DOHH2 (cell line): ENCODE data around the gene GDF10.

Experiments
- H3F3A ChIP-seq: fragments of 200-600 bp; sonication (generic), shearing (Covaris generic); 2 replicates; pipeline ENCODE4 v1.6.0; 2016; ENCODE audit warnings: antibody characterized with exemption, mild to moderate bottlenecking; ENCODE audit not compliant: control insufficient read depth, insufficient read depth
- H3K27ac ChIP-seq: fragments of 200-600 bp; sonication (generic); 2 replicates; pipeline ENCODE4 v1.5.1; 2014; ENCODE audit warnings: low read depth, mild to moderate bottlenecking, low read length, moderate library complexity
- H3K27me3 ChIP-seq: fragments of 200-600 bp; sonication (generic); 2 replicates; pipeline ENCODE4 v1.6.1; 2014; ENCODE audit warnings: mild to moderate bottlenecking, low read length, mixed read lengths; ENCODE audit not compliant: control insufficient read depth
- H3K36me3 ChIP-seq: fragments of 200-600 bp; sonication (generic); 2 replicates; pipeline ENCODE4 v1.6.1; 2014; ENCODE audit warnings: mild to moderate bottlenecking, low read length, moderate library complexity, mixed read lengths; ENCODE audit not compliant: control insufficient read depth
- H3K4me1 ChIP-seq: fragments of 200-600 bp; sonication (generic); 2 replicates; pipeline ENCODE4 v1.6.1; 2014; ENCODE audit warnings: mild to moderate bottlenecking, low read length, mixed read lengths; ENCODE audit not compliant: control insufficient read depth
- H3K4me2 ChIP-seq: fragments of 200-600 bp; sonication (generic); 2 replicates; pipeline ENCODE4 v1.6.0; 2014; ENCODE audit warnings: mild to moderate bottlenecking, low read length, moderate library complexity
- H3K4me3 ChIP-seq: fragments of 200-600 bp; sonication (generic); 2 replicates; pipeline ENCODE4 v1.5.1; 2014; ENCODE audit warnings: mild to moderate bottlenecking, low read length, mixed read lengths
- H3K79me2 ChIP-seq: fragments of 200-600 bp; sonication (generic); 2 replicates; pipeline ENCODE4 v1.6.1; 2014; ENCODE audit warnings: mild to moderate bottlenecking, low read length, mixed read lengths; ENCODE audit not compliant: control insufficient read depth
- H3K9me2 ChIP-seq: fragments of 200-600 bp; sonication (generic); replicated peaks from 2 replicates; pipeline ENCODE4 v1.6.1; 2014; ENCODE audit warnings: mild to moderate bottlenecking, low read length, mixed read lengths; ENCODE audit not compliant: control insufficient read depth
- H3K9me3 ChIP-seq: fragments of 200-600 bp; sonication (generic); 2 replicates; pipeline ENCODE4 v1.6.1; 2014; ENCODE audit warnings: antibody characterized with exemption, low read length, mixed read lengths; ENCODE audit not compliant: control insufficient read depth, insufficient read depth
- H4K20me1 ChIP-seq: fragments of 200-600 bp; sonication (generic); 2 replicates; pipeline ENCODE4 v1.6.0; 2014; ENCODE audit warnings: low read depth, mild to moderate bottlenecking, antibody characterized with exemption, low read length, moderate library complexity; ENCODE audit not compliant: control insufficient read depth, insufficient read depth
- CTCF ChIP-seq: fragments of 200-600 bp; sonication (generic); IDR thresholded peaks from one replicate; pipeline ENCODE4 v1.5.1; 2014; ENCODE audit warnings: antibody characterized with exemption, mild to moderate bottlenecking, low read depth, low read length; ENCODE audit not compliant: poor library complexity, severe bottlenecking
- EZH2phosphoT487 ChIP-seq: fragments of 200-600 bp; sonication (generic); IDR thresholded peaks from 2 replicates; pipeline ENCODE4 v1.6.1; 2017; ENCODE audit warnings: borderline replicate concordance, mild to moderate bottlenecking, antibody characterized with exemption, low read length, moderate library complexity, mixed read lengths

GDF10 gene

GRCh38 chr10:47288916-47289495 is 11.0 kb upstream of the GDF10 start:
- TF ChIP-seq EZH2phosphoT487: no peak
- no peak for TF ChIP-seq CTCF
- Histone ChIP-seq H3K27ac (no peak overlapping the region), H3K4me1 (peaks cover 14% of the 10 kb centered on the region), H3K9me2 (no peaks in the 10 kb centered on the region), H3K4me2 (no peak overlapping the region), H3K4me3 (no peak overlapping the region), H3K36me3 (no peaks in the 10 kb centered on the region), H3K27me3 (no peaks in the 10 kb centered on the region), H3K79me2 (no peaks in the 10 kb centered on the region), H4K20me1 (0 out of 2 replicates have a peak, but pooled peaks cover 2% of the 10 kb centered on the region), H3F3A (no peaks in the 10 kb centered on the region), H3K9me3 (peaks cover 2% of the 10 kb centered on the region; the same call in 1 of the 2 replicates)

GRCh38 chr10:47289921-47290320 is 10.1 kb upstream of the GDF10 start:
- Histone ChIP-seq H3K27ac (no peak overlapping the region), H4K20me1 (0 out of 2 replicates have a peak, but pooled peaks cover 2% of the 10 kb centered on the region), H3K4me2 (no peak overlapping the region), H3F3A (no peaks in the 10 kb centered on the region), H3K4me3 (no peak overlapping the region), H3K36me3 (no peaks in the 10 kb centered on the region), H3K9me2 (no peaks in the 10 kb centered on the region), H3K9me3 (peaks cover 2% of the 10 kb centered on the region; the same call in 1 of the 2 replicates), H3K4me1 (peaks cover 14% of the 10 kb centered on the region), H3K27me3 (no peaks in the 10 kb centered on the region; the same call in 1 of the 2 replicates), H3K79me2 (no peaks in the 10 kb centered on the region)
- TF ChIP-seq EZH2phosphoT487 (no peak), CTCF (no peak)

- no peaks in the 10 kb centered on the region for H3F3A ChIP-seq
- no peak overlapping the region for H3K4me3 ChIP-seq
- 0 out of 2 replicates have a peak, but pooled peaks cover 2% of the 10 kb centered on the region for H4K20me1 ChIP-seq
- TF ChIP-seq CTCF: no peak
- no peak for TF ChIP-seq EZH2phosphoT487
- peaks cover 14% of the 10 kb centered on the region for H3K4me1 ChIP-seq
- no peaks in the 10 kb centered on the region for H3K79me2 ChIP-seq
- H3K4me2 ChIP-seq: no peak overlapping the region
- H3K27me3 ChIP-seq: no peaks in the 10 kb centered on the region; the same call in 1 of the 2 replicates
- H3K9me2 ChIP-seq: no peaks in the 10 kb centered on the region
- H3K9me3 ChIP-seq: peaks cover 1% of the 10 kb centered on the region; the same call in 1 of the 2 replicates
- no peaks in the 10 kb centered on the region for H3K36me3 ChIP-seq
- no peak overlapping the region for H3K27ac ChIP-seq
These were observed 9.7 kb upstream of the GDF10 start for GRCh38 chr10:47290338-47290737.
